Activated T-helper 1 cell treated with anti-CD3 and anti-CD28 coated beads, Interleukin-12 subunit alpha, Interleukin-12 subunit beta, Interleukin-2, Interleukin-4 antibody, amounts not matched to agents 30 ng/mL and 10 ng/mL and 1 ng/mL, durations not matched to agents 14 hours and 24 hours and 36 hours (primary cell): ENCODE data around the gene JOSD1. TPM values are rescaled to one million over a fixed set of nuclear protein-coding genes. Genes with fewer than 3 reads are reported as not detected.

ENCODE experiments used
- DNase-seq: peaks from one replicate; pipeline ENCODE4 v3.0.0; 2021; ENCODE audit warnings: low spot score
- H3K27ac Mint-ChIP-seq: one replicate; pipeline ENCODE4 v1.8.0; 2021; ENCODE audit warnings: mild to moderate bottlenecking, mixed read lengths
- H3K27me3 Mint-ChIP-seq: one replicate; pipeline ENCODE4 v1.8.0; 2022; ENCODE audit warnings: mild to moderate bottlenecking, moderate library complexity, mixed read lengths; ENCODE audit not compliant: insufficient read depth
- H3K36me3 Mint-ChIP-seq: one replicate; pipeline ENCODE4 v1.8.0; 2021; ENCODE audit warnings: low read depth, mixed read lengths
- H3K4me1 Mint-ChIP-seq: one replicate; pipeline ENCODE4 v1.8.0; 2021; ENCODE audit warnings: low read depth, mixed read lengths
- H3K4me3 Mint-ChIP-seq: one replicate; pipeline ENCODE4 v1.8.0; 2021; ENCODE audit warnings: mild to moderate bottlenecking, moderate library complexity, mixed read lengths
- H3K9me3 Mint-ChIP-seq: one replicate; pipeline ENCODE4 v1.8.0; 2021; ENCODE audit warnings: mixed read lengths
- intact Hi-C: fragments of 100-400 bp; cut with micrococcal nuclease; formaldehyde crosslinking; loops from one replicate; pipeline ENCODE4 v1.15.1; 2024
- total RNA-seq: library from RNA; stranded (reverse); gene quantifications from 2 replicates; pipeline ENCODE4 v1.2.3, GENCODE V29; 2022

Gene JOSD1
- total RNA-seq, 1 donor from 2014 or later = 77.7 TPM

- intact Hi-C loops = no loop called here
- peaks cover 9% of the 10 kb centered on the region for H3K4me1 Mint-ChIP-seq
- H3K27ac Mint-ChIP-seq = no peak overlapping the region
- no peaks in the 10 kb centered on the region for H3K9me3 Mint-ChIP-seq
- no peak for DNase-seq
- H3K36me3 Mint-ChIP-seq = peaks cover 55% of the 10 kb centered on the region
- H3K4me3 Mint-ChIP-seq = no peak overlapping the region
- H3K27me3 Mint-ChIP-seq = no peaks in the 10 kb centered on the region
These were observed 28.4 kb upstream of the JOSD1 start for GRCh38 chr22:38728871-38729796.

- no peaks in the 10 kb centered on the region for H3K4me1 Mint-ChIP-seq
- no peak overlapping the region for H3K4me3 Mint-ChIP-seq
- H3K27me3 Mint-ChIP-seq = no peaks in the 10 kb centered on the region
- peaks cover 64% of the 10 kb centered on the region for H3K36me3 Mint-ChIP-seq
- no peak for DNase-seq
- H3K9me3 Mint-ChIP-seq = no peaks in the 10 kb centered on the region
- H3K27ac Mint-ChIP-seq = no peak overlapping the region
- intact Hi-C loops = no loop called here
These were observed 27.0 kb upstream of the JOSD1 start for GRCh38 chr22:38727530-38728451.

GRCh38 chr22:38727123-38727522, 26.4 kb upstream of the JOSD1 start:
- Mint-ChIP-seq H3K36me3 (peaks cover 66% of the 10 kb centered on the region), H3K4me3 (no peak overlapping the region), H3K9me3 (no peaks in the 10 kb centered on the region), H3K27me3 (no peaks in the 10 kb centered on the region), H3K4me1 (no peaks in the 10 kb centered on the region), H3K27ac (no peak overlapping the region)
- intact Hi-C loops = no loop called here
- no peak for DNase-seq

- H3K27ac Mint-ChIP-seq = no peak overlapping the region
- no peaks in the 10 kb centered on the region for H3K9me3 Mint-ChIP-seq
- intact Hi-C loops = no loop called here
These were observed 25.3 kb upstream of the JOSD1 start for GRCh38 chr22:38725900-38726655.

GRCh38 chr22:38724926-38725571, 24.3 kb upstream of the JOSD1 start:
- Mint-ChIP-seq H3K9me3 (no peaks in the 10 kb centered on the region), H3K4me1 (no peaks in the 10 kb centered on the region), H3K27me3 (no peaks in the 10 kb centered on the region), H3K36me3 (peaks cover 57% of the 10 kb centered on the region), H3K4me3 (no peak overlapping the region), H3K27ac (peak overlapping the region; percentile 18)
- DNase-seq = no peak
- intact Hi-C loops = no loop called here

More at GRCh38 chr22:38725900-38726655, 25.3 kb upstream of the JOSD1 start:
- Mint-ChIP-seq H3K4me1 (no peaks in the 10 kb centered on the region), H3K36me3 (peaks cover 66% of the 10 kb centered on the region), H3K27me3 (no peaks in the 10 kb centered on the region), H3K4me3 (no peak overlapping the region)
- no peak for DNase-seq

- DNase-seq = no peak
- H3K9me3 Mint-ChIP-seq = no peaks in the 10 kb centered on the region
- H3K36me3 Mint-ChIP-seq = peaks cover 55% of the 10 kb centered on the region
- intact Hi-C loops = no loop called here
- no peak overlapping the region for H3K27ac Mint-ChIP-seq
- H3K27me3 Mint-ChIP-seq = no peaks in the 10 kb centered on the region
- no peak overlapping the region for H3K4me3 Mint-ChIP-seq
- H3K4me1 Mint-ChIP-seq = no peaks in the 10 kb centered on the region
These were observed 23.4 kb upstream of the JOSD1 start for GRCh38 chr22:38724176-38724575.

GRCh38 chr22:38721551-38721950, 20.8 kb upstream of the JOSD1 start:
- no peaks in the 10 kb centered on the region for H3K9me3 Mint-ChIP-seq
- H3K4me1 Mint-ChIP-seq = no peaks in the 10 kb centered on the region
- H3K4me3 Mint-ChIP-seq = no peak overlapping the region
- intact Hi-C loops = no loop called here
- DNase-seq = no peak
- no peaks in the 10 kb centered on the region for H3K27me3 Mint-ChIP-seq
- no peak overlapping the region for H3K27ac Mint-ChIP-seq
- H3K36me3 Mint-ChIP-seq = peaks cover 54% of the 10 kb centered on the region

- peaks cover 53% of the 10 kb centered on the region for H3K36me3 Mint-ChIP-seq
- no peaks in the 10 kb centered on the region for H3K27me3 Mint-ChIP-seq
- no peak for DNase-seq
- H3K27ac Mint-ChIP-seq = no peak overlapping the region
- H3K9me3 Mint-ChIP-seq = no peaks in the 10 kb centered on the region
- H3K4me1 Mint-ChIP-seq = peaks cover 4% of the 10 kb centered on the region
- H3K4me3 Mint-ChIP-seq = no peak overlapping the region
- intact Hi-C loops = no loop called here
These were observed 19.6 kb upstream of the JOSD1 start for GRCh38 chr22:38720350-38720749.

GRCh38 chr22:38719196-38719595, 18.5 kb upstream of the JOSD1 start:
- intact Hi-C loops = no loop called here
- no peak for DNase-seq
- Mint-ChIP-seq H3K4me1 (peaks cover 16% of the 10 kb centered on the region), H3K27ac (no peak overlapping the region), H3K4me3 (no peak overlapping the region), H3K36me3 (peaks cover 49% of the 10 kb centered on the region), H3K27me3 (no peaks in the 10 kb centered on the region), H3K9me3 (no peaks in the 10 kb centered on the region)

GRCh38 chr22:38718414-38718813, 17.7 kb upstream of the JOSD1 start:
- H3K9me3 Mint-ChIP-seq = no peaks in the 10 kb centered on the region
- no peaks in the 10 kb centered on the region for H3K27me3 Mint-ChIP-seq
- H3K36me3 Mint-ChIP-seq = peaks cover 44% of the 10 kb centered on the region
- H3K27ac Mint-ChIP-seq = peak overlapping the region; percentile 15
- no peak overlapping the region for H3K4me3 Mint-ChIP-seq
- intact Hi-C loops = no loop called here
- no peak for DNase-seq
- H3K4me1 Mint-ChIP-seq = peaks cover 24% of the 10 kb centered on the region

- DNase-seq = no peak
- Mint-ChIP-seq H3K9me3 (no peaks in the 10 kb centered on the region), H3K36me3 (peaks cover 45% of the 10 kb centered on the region), H3K4me3 (no peak overlapping the region), H3K27me3 (no peaks in the 10 kb centered on the region), H3K27ac (peak overlapping the region; percentile 44), H3K4me1 (peaks cover 33% of the 10 kb centered on the region)
- intact Hi-C loops = no loop called here
These were observed 16.5 kb upstream of the JOSD1 start for GRCh38 chr22:38717244-38717643.

- no peaks in the 10 kb centered on the region for H3K9me3 Mint-ChIP-seq
- H3K36me3 Mint-ChIP-seq = peaks cover 49% of the 10 kb centered on the region
- H3K27ac Mint-ChIP-seq = no peak overlapping the region
- intact Hi-C loops = no loop called here
- no peak overlapping the region for H3K4me3 Mint-ChIP-seq
- H3K27me3 Mint-ChIP-seq = no peaks in the 10 kb centered on the region
- peaks cover 33% of the 10 kb centered on the region for H3K4me1 Mint-ChIP-seq
- DNase-seq = no peak
These were observed 16.1 kb upstream of the JOSD1 start for GRCh38 chr22:38716826-38717225.
